ENCODE results near the gene ADSL. TPM values are rescaled to one million over a fixed set of nuclear protein-coding genes. Genes with fewer than 3 reads are reported as not detected.

Gene ADSL
- total RNA-seq, 1 donor from 2014 or later: 135 TPM

DNA sequence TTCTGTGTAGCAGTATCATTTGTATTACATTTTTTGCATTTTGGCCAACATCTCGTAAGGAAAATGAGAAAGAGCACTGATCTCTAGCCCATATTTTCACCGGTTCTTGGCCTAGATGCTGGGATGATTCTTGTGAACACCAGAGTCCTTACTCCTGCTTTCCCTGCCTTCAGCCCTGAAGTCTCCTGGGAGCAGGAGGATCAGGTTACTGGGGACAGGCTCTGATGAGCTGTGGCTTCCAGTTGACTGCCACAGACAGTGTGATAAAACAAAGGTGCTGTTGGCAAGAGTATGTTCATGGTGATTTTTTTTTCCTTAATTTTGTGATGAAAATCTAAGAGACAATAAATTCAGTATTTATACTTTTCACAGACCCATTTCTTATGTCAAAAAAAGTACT, 34.2 kb upstream of the ADSL start:
- Histone ChIP-seq H2AFZ (replicated peaks) (no peak overlapping the region), H3K27me3 (no peaks in the 10 kb centered on the region), H3F3A (ENCODE audit: low read depth) (no peaks in the 10 kb centered on the region), H3K4me3 (no peak overlapping the region), H3K9ac (no peak overlapping the region), H3K9me3 (ENCODE audit: low read depth) (no peaks in the 10 kb centered on the region), H4K20me1 (ENCODE audit: low read depth) (no peaks in the 10 kb centered on the region), H3K27ac (no peak overlapping the region), H3K4me1 (no peaks in the 10 kb centered on the region), H3K4me2 (no peak overlapping the region), H3K79me2 (ENCODE audit: low read depth) (no peaks in the 10 kb centered on the region), H3K36me3 (peaks cover 30% of the 10 kb centered on the region)
- no peaks in the 10 kb centered on the region for H3K4me1 Mint-ChIP-seq
- H3K4me3 Mint-ChIP-seq: no peak overlapping the region
- H3K9me3 Mint-ChIP-seq: no peaks in the 10 kb centered on the region
- no peak overlapping the region for H3K27ac Mint-ChIP-seq
- peaks cover 52% of the 10 kb centered on the region for H3K36me3 Mint-ChIP-seq
- TF ChIP-seq EZH2 (IDR thresholded peaks at IDR 0.05) (no peak), EZH2phosphoT487 (IDR thresholded peaks at IDR 0.05) (no peak)
- TF ChIP-seq, protein P1, sequence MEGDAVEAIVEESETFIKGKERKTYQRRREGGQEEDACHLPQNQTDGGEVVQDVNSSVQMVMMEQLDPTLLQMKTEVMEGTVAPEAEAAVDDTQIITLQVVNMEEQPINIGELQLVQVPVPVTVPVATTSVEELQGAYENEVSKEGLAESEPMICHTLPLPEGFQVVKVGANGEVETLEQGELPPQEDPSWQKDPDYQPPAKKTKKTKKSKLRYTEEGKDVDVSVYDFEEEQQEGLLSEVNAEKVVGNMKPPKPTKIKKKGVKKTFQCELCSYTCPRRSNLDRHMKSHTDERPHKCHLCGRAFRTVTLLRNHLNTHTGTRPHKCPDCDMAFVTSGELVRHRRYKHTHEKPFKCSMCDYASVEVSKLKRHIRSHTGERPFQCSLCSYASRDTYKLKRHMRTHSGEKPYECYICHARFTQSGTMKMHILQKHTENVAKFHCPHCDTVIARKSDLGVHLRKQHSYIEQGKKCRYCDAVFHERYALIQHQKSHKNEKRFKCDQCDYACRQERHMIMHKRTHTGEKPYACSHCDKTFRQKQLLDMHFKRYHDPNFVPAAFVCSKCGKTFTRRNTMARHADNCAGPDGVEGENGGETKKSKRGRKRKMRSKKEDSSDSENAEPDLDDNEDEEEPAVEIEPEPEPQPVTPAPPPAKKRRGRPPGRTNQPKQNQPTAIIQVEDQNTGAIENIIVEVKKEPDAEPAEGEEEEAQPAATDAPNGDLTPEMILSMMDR (IDR thresholded peaks at IDR 0.05): no peak
- no peaks in the 10 kb centered on the region for H3K27me3 Mint-ChIP-seq (ENCODE audit: insufficient read depth, low read depth)
- no peak for DNase-seq (ENCODE audit: low spot score)

DNA sequence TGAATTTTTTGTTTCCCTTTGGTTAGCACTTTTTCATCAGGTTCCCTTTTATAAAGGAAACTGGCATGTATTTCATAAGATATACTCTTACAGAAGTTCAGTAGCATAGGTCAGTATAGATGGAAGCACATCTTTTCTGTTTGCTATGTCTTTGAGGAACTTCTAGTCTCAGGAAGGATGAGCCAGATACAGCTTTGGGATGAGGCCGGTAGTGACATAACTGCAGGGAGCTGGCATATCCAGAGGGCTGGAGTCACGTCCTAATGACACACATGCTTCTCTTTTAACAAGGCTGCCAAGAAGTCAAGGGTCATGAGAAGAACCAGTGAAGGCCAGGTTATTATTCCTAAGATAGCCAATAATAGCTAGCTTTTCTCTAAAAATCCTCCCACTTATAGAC, 33.3 kb upstream of the ADSL start:
- peaks cover 53% of the 10 kb centered on the region for H3K36me3 Mint-ChIP-seq
- H3K4me1 Mint-ChIP-seq: no peaks in the 10 kb centered on the region
- H3K27ac Mint-ChIP-seq: no peak overlapping the region
- peaks cover 30% of the 10 kb centered on the region for H3K36me3 ChIP-seq
- TF ChIP-seq EZH2 (IDR thresholded peaks at IDR 0.05): no peak
- TF ChIP-seq EZH2phosphoT487 (IDR thresholded peaks at IDR 0.05): no peak
- TF ChIP-seq, protein P1 (IDR thresholded peaks at IDR 0.05): no peak
- H3K4me1 ChIP-seq: no peaks in the 10 kb centered on the region
- H3K27me3 ChIP-seq: no peaks in the 10 kb centered on the region
- H3K4me3 Mint-ChIP-seq: no peak overlapping the region
- no peaks in the 10 kb centered on the region for H3K27me3 Mint-ChIP-seq (ENCODE audit: insufficient read depth, low read depth)
- H3K79me2 ChIP-seq (ENCODE audit: low read depth): no peaks in the 10 kb centered on the region
- no peak overlapping the region for H3K4me2 ChIP-seq
- H3K9me3 ChIP-seq (ENCODE audit: low read depth): no peaks in the 10 kb centered on the region
- no peaks in the 10 kb centered on the region for H3F3A ChIP-seq (ENCODE audit: low read depth)
- H4K20me1 ChIP-seq (ENCODE audit: low read depth): no peaks in the 10 kb centered on the region
- H3K4me3 ChIP-seq: no peak overlapping the region
- H2AFZ ChIP-seq (replicated peaks): no peak overlapping the region
- H3K27ac ChIP-seq: no peak overlapping the region
- no peaks in the 10 kb centered on the region for H3K9me3 Mint-ChIP-seq
- DNase-seq (ENCODE audit: low spot score): no peak
- no peak overlapping the region for H3K9ac ChIP-seq

DNA sequence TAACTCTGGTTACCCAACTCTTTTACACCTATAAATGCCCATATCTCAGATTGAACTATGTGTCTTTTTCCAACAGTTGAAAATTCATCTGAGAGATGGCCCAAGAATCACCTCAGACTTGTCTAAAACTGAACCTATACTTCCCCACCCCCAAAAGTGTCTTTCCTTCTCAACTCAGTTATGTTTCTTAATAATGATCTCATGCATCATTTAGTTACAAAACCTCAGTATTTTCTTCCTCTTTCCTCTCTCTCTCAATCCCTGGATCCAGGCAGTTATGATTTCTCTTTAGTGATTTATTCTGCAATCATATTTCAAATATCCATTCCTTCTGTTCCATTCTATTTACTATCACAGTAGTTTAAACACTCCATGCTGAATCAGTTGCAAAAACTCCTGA, 32.3 kb upstream of the ADSL start:
- no peak overlapping the region for H3K27ac ChIP-seq
- H3K4me1 ChIP-seq: no peaks in the 10 kb centered on the region
- no peaks in the 10 kb centered on the region for H3K9me3 ChIP-seq (ENCODE audit: low read depth)
- Mint-ChIP-seq H3K4me3 (no peak overlapping the region), H3K27me3 (ENCODE audit: insufficient read depth, low read depth) (no peaks in the 10 kb centered on the region), H3K4me1 (no peaks in the 10 kb centered on the region), H3K9me3 (no peaks in the 10 kb centered on the region), H3K27ac (no peak overlapping the region), H3K36me3 (peaks cover 55% of the 10 kb centered on the region)
- H2AFZ ChIP-seq (replicated peaks): no peak overlapping the region
- H4K20me1 ChIP-seq (ENCODE audit: low read depth): no peaks in the 10 kb centered on the region
- no peaks in the 10 kb centered on the region for H3K79me2 ChIP-seq (ENCODE audit: low read depth)
- H3K4me2 ChIP-seq: no peak overlapping the region
- no peaks in the 10 kb centered on the region for H3F3A ChIP-seq (ENCODE audit: low read depth)
- H3K27me3 ChIP-seq: no peaks in the 10 kb centered on the region
- no peak for DNase-seq (ENCODE audit: low spot score)
- peaks cover 30% of the 10 kb centered on the region for H3K36me3 ChIP-seq
- TF ChIP-seq, protein P1 (IDR thresholded peaks at IDR 0.05): no peak
- TF ChIP-seq EZH2phosphoT487 (IDR thresholded peaks at IDR 0.05): no peak
- TF ChIP-seq EZH2 (IDR thresholded peaks at IDR 0.05): no peak
- no peak overlapping the region for H3K9ac ChIP-seq
- no peak overlapping the region for H3K4me3 ChIP-seq
